ENCODE measurements around the gene TCF4.

DNA sequence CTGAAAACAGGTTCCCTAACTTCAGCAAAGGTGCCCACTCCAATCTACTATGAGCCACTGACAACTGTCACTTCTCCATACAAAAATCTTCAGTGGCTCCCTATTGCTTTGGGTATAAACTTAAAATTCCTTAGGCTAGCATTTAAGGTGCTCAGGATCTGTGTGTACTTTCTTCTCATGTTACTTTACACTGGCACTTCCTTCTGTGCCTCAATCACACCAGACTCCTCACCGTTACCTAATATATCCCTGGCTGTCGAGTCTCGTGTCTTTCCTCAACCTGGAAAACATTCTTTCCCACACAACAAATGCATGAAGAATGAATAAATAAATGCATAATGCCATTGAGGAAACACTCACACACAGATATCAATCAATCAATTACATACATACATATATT is 101.1 kb downstream of the TCF4 start:
- TF ChIP-seq POLR2AphosphoS5 (IDR thresholded peaks at IDR 0.05): no peak
- TF ChIP-seq, protein P1, sequence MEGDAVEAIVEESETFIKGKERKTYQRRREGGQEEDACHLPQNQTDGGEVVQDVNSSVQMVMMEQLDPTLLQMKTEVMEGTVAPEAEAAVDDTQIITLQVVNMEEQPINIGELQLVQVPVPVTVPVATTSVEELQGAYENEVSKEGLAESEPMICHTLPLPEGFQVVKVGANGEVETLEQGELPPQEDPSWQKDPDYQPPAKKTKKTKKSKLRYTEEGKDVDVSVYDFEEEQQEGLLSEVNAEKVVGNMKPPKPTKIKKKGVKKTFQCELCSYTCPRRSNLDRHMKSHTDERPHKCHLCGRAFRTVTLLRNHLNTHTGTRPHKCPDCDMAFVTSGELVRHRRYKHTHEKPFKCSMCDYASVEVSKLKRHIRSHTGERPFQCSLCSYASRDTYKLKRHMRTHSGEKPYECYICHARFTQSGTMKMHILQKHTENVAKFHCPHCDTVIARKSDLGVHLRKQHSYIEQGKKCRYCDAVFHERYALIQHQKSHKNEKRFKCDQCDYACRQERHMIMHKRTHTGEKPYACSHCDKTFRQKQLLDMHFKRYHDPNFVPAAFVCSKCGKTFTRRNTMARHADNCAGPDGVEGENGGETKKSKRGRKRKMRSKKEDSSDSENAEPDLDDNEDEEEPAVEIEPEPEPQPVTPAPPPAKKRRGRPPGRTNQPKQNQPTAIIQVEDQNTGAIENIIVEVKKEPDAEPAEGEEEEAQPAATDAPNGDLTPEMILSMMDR (IDR thresholded peaks at IDR 0.05 in 8 of 11, conservative IDR thresholded peaks at IDR 0.05 in 3 of 11): no peak
- no peak for TF ChIP-seq POLR2A (IDR thresholded peaks at IDR 0.05)

Measured in spleen (tissue), 7 donors.